HG03378 (cell line): Measurements from ENCODE around the gene NFYB.
A peak's percentile ranks its signal among the peaks of the same experiment; 100 is the strongest.
"Not testable (repeated sequence)": the region's sequence is repeated elsewhere in the genome, so short reads cannot be mapped to it uniquely, and the experiment has no call there.

ENCODE experiments used
- ATAC-seq: cut with Tn5 transposase; IDR thresholded peaks from one replicate; pipeline ENCODE4 v1.9.1; 2021; ENCODE audit warnings: mild to moderate bottlenecking, moderate library complexity; ENCODE audit not compliant: unreplicated experiment

NFYB gene

DNA sequence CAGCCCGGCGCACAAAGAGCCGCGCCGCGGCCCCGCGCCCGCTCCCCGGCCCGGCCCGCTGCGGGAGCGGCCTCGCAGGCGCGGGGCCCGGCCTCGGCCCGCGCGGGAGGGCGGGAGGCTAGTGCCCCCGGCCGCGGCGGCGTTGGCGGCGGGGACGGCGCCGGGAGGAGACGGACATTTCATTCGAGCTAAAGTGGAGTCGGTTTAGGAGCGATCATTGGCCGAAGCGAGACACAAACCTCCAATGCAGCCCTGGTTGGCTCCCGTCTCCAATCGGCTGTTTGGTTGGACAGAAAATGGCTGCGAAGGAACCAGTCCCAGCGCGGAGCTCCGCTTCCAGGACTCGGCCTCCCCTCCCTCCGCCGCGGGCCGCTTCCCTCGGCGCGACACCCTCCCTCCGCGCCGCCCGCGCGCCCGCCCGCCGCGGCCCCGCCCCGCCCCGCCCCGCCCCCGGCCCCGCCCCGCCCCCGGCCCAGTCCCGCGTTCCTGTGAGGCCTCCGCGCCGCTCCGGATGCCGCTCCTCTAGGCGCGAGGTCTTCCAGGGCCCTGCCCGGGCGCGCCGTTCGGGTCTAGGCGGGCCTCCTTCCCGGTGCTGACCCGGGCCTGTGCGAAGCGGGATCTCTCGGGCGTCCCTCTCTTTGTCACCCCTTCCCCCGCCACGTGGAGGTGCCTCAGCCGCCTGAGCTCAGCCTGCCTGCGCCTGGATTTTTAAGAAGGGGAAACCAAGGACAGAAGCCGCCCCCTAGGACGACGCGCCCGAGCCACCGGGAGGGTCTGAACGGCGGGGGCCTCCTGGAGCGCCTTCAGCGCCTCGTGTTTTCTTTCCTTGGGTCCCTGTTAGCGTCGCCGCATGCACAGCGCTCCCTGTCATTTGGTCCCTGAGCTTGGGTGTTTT is at the start of gene NFYB:
TSS of gene NFYB (minus strand) at position 309 of the 895 bp plus-strand sequence. CDS start 2,757 bp downstream, outside the sequence.
- peak; percentile 90 for ATAC-seq

DNA sequence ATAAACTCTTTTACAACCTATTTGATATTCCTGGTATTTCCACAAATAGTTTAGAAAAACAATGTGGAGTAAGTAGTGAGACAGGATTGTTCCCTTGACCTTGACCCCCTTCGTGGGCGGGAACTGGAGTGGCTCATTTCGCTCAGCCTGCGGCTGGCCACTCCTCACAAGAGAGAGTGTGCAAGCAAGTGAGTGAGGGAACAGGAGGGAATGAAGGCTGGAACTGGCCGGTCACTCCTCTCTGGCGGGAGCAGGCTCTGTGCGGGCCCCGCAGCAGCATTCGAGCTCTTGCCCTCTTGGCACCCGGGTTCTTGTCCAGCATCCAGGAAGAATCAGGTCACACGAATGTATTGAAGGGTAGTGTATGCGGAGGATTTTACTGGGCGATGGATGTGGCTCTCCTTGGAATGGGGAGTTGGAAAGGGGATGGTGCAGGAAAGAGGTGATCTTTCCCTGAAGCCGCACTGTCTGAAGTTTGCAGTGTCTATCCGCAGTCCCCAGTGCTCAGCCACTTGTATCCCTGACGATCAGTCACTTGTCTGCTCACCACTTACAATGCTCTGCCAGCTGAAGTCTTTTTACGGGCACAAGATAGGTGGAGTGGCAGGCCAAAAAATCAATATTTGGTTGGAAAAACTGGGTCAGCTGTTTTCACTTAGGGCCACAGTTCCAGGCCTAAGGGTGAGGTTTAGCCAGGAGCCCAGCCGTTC is 49.6 kb upstream of the NFYB start:
- ATAC-seq, result no peak

- ATAC-seq, result no peak
These were observed 45.4 kb upstream of the NFYB start for GRCh38 chr12:104183443-104183842.

- no peak for ATAC-seq
These were observed 44.8 kb upstream of the NFYB start for GRCh38 chr12:104182621-104183378.

GRCh38 chr12:104182144-104182543 is 44.1 kb upstream of the NFYB start:
- ATAC-seq, result no peak

DNA sequence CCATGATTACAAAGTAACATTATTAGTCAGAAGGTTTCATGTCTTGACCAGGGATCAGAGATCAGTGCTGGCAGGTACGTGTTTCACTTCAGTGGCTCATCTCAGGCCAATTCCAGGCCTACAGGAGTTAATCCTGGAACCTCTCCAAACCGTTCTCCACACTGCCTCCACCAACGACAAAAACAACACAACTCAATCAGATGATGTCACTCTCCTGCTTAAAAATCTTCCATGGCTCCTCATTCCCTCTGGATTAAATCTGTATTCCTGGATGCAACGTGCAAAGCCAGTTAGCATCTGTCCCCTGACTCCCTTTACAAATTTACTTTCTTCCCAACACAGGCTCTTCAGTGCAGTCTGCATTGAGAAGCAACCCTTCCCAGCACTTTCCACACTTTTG is 43.3 kb upstream of the NFYB start:
- no peak for ATAC-seq

GRCh38 chr12:104180374-104180773 is 42.4 kb upstream of the NFYB start:
- no peak for ATAC-seq

DNA sequence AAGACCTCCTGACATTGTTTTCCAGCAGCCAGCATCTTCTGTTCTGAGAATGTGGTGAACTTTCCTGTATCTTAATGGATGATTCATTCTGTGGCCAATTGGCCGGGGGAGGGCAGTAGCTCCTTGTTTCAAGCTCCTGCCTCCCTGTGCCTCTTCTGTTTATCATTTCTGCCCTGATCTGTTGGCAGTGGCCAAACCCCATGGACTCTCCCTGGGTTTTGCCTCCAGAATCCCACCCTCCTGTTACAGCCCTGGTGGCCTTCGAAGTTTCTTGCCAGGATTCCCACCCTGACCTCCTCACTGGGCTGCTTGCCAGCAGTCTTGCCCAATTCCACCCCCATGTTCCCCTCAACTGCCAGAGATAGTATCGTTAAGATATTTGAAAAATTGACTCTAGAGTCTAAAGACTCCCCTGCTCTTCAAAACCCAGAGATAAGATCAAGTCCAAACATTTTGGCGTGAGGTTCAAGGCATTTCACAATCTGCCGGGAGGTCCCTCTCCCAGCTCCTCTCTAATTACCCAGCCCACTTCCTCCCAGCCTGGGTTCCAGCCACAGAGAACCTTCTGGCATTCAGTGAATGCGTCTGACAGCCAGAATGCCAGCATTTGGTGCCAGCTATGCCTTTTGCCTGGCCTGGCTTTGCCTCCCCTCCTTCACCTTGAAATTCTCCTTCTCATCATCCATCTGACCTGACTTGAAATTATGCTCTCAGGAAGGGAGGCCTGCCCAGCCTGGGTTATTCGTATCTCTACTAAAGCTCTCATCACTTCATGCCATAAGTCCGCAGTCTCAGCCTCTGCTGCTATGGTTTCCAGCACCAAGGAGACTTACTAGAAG is 39.9 kb upstream of the NFYB start:
- no peak for ATAC-seq

GRCh38 chr12:104177336-104177662 is 39.3 kb upstream of the NFYB start:
- no peak for ATAC-seq

GRCh38 chr12:104175726-104176247 is 37.8 kb upstream of the NFYB start:
- ATAC-seq, result no peak

DNA sequence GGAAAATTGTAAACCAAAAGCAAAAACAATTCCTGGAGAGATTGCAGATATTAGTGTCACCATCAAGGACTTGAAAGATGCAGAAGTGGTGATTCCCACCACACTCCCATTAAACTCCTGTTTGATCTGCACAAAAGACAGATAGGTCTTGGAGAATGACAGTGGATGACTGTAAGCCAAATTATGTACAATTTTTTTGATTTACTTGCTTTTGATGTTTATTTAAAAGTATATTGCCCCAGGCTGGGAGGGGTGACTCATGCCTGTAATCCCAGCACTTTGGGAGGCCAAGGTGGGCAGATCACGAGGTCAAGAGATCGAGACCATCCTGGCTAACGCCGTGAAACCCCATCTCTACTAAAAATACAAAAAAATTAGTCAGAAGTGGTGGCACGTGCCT is 35.8 kb upstream of the NFYB start:
- not testable (repeated sequence) for ATAC-seq

- ATAC-seq, result no peak
These were observed 34.5 kb upstream of the NFYB start for GRCh38 chr12:104172570-104172947.

GRCh38 chr12:104171785-104172569 is 34.0 kb upstream of the NFYB start:
- no peak for ATAC-seq

DNA sequence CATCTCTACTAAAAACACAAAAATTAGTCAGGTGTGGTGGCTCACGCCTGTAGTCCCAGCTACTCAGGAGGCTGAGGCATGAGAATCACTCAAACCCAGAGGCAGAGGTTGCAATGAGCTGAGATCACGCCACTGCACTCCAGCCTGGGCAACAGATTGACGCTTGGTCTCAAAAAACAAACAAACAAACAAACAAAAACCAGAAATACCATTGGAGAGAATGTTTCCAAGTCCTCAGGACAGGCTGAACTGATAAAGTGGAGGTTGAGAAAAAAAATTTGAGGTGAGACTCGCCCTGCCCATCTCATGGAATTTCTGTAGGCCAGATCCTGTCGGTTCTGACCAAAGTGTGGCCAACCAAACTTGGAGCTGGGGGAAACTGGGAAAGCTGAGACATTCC is 30.6 kb upstream of the NFYB start:
- no peak for ATAC-seq

DNA sequence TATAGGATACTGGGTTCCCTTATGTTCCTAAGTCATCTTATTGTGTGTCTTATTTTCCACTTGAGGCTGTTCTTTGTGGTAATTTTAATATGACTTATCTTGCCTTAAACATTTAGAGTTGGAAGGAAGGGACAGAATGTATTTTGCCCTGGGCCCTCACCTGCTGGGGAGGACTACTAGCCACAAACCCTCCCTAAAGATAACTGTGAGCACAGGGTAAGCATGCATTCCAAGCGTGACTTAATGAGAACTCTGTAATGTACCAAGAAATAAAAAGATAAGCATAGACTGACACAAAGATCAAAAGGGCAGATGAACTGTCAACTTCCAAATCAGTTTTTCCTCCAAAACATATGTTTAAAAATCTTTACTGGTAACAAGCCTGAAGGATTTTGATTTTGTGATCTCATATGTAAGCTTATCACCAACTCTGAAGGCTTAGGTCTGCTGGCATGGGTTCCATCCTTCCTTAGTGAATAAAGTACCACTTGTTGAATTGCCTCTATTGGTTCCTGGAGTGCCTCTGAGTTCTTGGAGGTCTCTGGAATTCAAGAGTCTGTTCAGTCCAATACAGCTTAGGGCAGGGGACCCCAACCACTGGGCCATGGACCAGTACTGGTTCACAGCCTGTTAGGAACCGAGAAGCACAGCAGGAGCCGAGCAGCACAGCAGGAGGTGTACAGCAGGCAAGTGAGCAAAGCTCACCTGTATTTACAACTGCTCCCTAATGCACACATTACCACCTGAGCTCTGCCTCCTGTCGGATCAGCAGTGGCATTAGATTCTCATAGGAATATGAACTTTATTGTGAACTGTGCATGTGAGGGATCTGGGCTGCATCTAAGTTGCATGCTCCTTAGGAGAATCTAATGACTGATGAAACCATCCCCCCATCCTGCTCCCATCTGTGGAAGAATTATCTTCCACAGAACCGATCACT is 29.8 kb upstream of the NFYB start:
- no peak for ATAC-seq

- ATAC-seq, result no peak
These were observed 28.5 kb upstream of the NFYB start for GRCh38 chr12:104166465-104166864.

- no peak for ATAC-seq
These were observed 27.8 kb upstream of the NFYB start for GRCh38 chr12:104165801-104166200.

- no peak for ATAC-seq
These were observed 26.6 kb upstream of the NFYB start for GRCh38 chr12:104164634-104165033.

DNA sequence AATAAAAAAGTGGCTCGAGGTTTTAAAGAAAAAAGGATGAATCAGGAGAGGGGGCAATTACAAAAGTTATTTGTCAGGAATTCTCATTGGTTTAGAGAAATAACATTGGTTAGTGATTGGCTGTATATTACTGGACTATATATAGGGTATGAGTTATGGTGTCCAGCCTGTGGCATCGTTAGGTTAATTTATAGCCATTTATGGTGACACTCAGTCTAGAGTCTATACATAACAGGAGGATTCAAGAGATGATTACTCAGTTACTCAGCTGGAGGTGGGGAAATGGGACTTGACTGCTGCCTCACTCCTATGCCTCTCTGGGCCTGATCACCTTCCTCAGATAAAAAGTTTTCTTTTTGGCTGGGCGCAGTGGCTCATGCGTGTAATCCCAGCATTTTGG is 25.6 kb upstream of the NFYB start:
- no peak for ATAC-seq
